ENCODE measurements around the gene SLC47A2.

The SLC47A2 gene

DNA sequence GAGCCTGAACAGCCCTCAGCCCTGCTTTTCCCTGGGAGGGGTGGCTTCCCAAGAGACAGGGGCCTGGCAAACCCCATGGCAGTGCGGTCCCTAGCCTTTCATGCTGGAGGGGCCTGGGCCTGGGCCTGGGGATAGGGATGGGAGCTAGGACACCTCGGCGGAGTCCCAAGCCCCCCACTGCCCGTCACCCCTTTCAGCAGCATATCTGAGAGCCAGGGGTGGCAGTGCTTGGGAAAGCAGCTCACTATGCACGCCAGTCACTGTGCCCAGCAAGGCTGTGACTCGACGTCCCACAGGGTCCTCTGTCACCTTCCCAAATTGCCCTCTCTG, 612 bp upstream of the SLC47A2 start:
- no peak for DNase-seq
- Mint-ChIP-seq H3K9me3 (no peaks in the 10 kb centered on the region), H3K27me3 (peaks cover 22% of the 10 kb centered on the region), H3K27ac (no peak overlapping the region), H3K4me1 (no peaks in the 10 kb centered on the region), H3K36me3 (no peaks in the 10 kb centered on the region), H3K4me3 (no peak overlapping the region)
- CTCF ChIA-PET, result no interaction called here

DNA sequence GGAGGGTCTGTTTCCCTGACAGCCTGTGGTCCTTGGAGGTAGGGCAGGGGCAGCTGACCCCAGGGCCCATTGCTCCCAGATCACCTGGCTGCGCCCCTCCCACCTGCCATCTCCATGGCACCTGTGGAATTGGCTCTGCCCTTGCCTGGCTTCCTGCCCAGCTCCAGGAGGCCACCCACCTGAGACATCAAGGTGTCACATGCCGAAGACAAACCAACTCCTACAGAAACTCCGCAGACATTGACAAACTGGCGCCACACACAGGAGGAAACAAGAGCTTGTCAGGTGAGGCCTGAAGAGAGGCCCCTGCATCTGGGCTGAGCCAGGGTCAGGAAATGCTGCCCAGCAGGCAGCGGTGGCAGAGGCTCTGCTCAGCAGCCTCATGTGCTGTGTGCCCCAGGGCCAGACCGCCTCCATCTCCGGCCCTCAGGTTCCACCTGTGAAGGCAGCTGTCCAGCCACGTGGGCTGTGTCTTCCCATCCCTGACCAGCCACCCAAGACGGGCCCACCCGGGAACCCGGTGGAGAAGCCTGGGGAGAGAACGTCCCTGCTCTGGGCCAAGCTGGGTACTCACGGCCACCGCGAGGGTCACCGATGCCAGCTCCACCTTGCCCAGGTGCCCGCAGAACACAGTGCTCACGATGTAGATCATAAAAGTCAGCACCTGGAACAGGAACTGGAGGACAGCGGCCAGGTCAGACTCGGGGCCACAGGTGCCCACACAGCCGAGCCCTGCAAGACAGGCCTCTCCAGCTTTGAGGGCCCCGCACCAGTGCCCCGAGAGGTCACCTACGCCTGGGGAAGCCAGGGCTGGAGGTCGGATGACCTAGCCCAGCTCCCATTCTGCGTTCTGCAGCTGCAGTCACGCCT, 1.6 kb downstream of the SLC47A2 start:
- no peaks in the 10 kb centered on the region for H3K4me1 Mint-ChIP-seq
- H3K36me3 Mint-ChIP-seq, result no peaks in the 10 kb centered on the region
- H3K27ac Mint-ChIP-seq, result no peak overlapping the region
- no peak for DNase-seq
- peaks cover 11% of the 10 kb centered on the region for H3K27me3 Mint-ChIP-seq
- H3K9me3 Mint-ChIP-seq, result no peaks in the 10 kb centered on the region
- no peak overlapping the region for H3K4me3 Mint-ChIP-seq
- CTCF ChIA-PET, result no interaction called here

DNA sequence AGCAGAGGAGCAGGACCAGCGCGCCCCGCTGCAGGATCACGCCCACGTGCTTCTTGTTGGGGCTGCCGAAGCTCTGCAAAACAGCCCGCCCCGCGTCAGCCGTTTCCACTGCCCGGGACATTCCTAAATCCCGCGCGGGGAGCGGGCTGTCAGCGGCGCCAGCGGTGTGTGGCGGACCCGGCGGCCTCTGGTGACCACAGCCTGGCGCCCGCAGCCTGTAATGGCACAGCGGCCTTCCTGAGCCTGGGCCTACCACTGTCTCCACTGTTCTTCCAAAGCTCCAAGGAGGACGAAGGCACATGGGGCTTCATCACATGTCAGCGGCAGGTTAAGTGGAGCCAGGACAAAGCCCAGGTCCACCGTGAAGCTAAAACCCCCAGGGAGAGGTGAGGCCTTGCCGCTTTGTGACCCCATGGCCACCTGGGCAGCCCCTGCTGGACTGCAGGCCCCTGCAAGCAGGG, 2.5 kb downstream of the SLC47A2 start:
- Mint-ChIP-seq H3K36me3 (no peaks in the 10 kb centered on the region), H3K9me3 (no peaks in the 10 kb centered on the region), H3K4me1 (no peaks in the 10 kb centered on the region), H3K27me3 (peaks cover 3% of the 10 kb centered on the region), H3K4me3 (no peak overlapping the region), H3K27ac (no peak overlapping the region)
- CTCF ChIA-PET, result no interaction called here
- DNase-seq, result no peak

DNA sequence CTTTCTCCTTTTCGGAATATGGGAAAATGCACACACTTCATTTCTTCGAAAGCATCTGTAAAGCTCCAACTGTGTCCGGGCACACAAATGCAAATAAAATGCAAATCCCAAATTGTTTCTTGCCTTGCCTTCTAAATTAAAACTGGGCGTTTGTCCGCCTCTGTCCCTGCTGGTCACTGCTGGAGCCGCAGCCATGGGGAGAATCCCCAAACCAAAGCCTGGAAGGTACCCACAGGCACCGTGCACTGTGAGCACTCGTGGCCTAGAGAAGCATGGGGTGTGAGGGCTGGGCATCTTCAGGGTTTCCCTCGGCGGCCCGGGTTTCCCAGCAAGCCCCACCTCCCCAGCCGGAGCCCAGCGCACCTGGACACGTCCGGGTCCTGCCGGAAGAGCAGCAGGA, 2.9 kb downstream of the SLC47A2 start:
- Mint-ChIP-seq H3K27ac (no peak overlapping the region), H3K4me3 (no peak overlapping the region), H3K9me3 (no peaks in the 10 kb centered on the region), H3K27me3 (no peaks in the 10 kb centered on the region), H3K36me3 (no peaks in the 10 kb centered on the region), H3K4me1 (no peaks in the 10 kb centered on the region)
- no peak for DNase-seq
- CTCF ChIA-PET, result no interaction called here

DNA sequence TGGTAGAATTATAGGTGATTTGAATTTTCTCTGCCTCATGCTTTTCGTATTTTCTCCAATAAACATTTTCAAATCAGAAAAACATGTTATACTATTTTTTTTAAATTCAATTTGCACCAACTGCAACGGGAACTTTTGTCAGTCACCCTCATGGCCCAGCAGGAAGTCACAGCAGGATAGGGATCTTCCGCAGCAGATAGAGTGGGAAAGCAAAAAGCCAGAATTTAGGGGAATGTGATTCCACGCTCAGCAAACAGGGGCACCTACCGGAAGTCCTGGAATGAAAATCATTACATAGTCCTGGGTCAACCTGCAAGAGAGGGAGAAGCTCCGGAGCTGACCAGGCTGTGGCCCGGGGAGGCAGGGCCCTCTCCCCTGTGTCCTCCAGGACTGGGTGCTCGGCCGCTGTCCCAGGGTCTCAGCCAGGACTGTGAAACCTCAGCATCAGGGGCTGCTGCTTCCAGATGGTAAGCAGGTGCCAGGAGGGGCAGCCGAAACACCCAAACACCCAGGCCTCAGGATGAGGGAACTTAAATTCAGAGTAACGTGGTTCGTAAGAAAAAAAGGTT, 3.9 kb downstream of the SLC47A2 start:
- H3K4me3 Mint-ChIP-seq, result no peak overlapping the region
- DNase-seq, result no peak
- H3K27me3 Mint-ChIP-seq, result peaks cover 3% of the 10 kb centered on the region
- no peaks in the 10 kb centered on the region for H3K9me3 Mint-ChIP-seq
- no peak overlapping the region for H3K27ac Mint-ChIP-seq
- H3K36me3 Mint-ChIP-seq, result no peaks in the 10 kb centered on the region
- CTCF ChIA-PET, result no interaction called here
- no peaks in the 10 kb centered on the region for H3K4me1 Mint-ChIP-seq

DNA sequence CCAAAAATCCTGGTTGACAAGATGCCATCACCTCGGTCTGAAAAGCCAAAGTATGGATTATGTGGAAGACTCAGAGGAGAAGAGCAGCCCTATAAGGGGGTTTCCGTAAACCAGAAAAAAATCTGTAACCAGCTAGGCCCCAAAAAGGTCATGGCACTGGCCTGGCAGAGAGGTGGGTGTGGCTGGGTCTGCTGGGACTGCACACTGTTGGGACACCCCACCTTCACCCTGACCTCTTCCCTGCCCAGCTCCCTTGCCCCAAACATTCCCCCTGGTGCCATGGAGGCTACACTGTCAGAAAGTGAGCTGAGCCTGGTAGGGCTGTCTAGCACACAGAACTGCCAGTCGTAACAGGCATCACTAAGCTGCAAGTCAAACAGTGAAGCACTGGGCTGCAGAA, 6.5 kb downstream of the SLC47A2 start:
- Mint-ChIP-seq H3K9me3 (no peaks in the 10 kb centered on the region), H3K4me3 (no peak overlapping the region), H3K4me1 (no peaks in the 10 kb centered on the region), H3K27ac (no peak overlapping the region), H3K36me3 (no peaks in the 10 kb centered on the region), H3K27me3 (peaks cover 3% of the 10 kb centered on the region)
- no peak for DNase-seq
- CTCF ChIA-PET, result no interaction called here

DNA sequence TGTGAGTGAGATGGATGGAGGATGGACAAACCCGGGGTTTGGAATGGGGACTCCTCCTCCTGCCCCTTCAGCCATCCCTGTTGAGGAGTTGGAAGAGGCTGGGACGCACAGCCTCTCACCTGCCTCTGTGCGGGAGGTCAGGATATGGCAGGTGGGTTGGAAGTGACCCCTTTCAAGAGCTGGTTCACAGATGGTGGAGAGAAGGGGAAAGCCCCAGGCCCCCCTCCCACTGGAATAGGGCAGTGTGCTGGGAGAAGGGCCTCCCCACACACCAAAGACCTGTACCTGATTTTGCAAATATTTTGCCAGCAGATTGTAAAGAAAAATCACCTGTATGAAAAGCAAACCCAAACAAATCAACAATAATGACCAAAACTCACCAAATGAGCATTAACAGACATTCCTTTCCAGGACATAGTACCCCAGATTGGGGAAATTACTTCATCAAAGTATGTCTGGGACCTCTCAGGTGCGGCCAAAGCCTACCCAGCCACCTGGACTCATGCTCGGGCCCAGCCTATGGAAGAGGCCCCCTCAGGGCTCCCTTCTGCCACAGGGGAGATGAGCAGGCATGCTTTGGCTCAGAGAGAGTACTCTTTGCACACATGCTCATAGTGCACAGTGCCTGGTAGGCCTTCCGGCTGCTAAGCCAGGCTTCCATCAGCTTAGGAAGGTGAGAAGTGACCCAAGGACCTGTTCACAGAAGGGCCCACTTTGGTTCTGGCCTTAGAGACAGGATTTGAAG, 7.8 kb downstream of the SLC47A2 start:
- Mint-ChIP-seq H3K4me3 (no peak overlapping the region), H3K4me1 (no peaks in the 10 kb centered on the region), H3K36me3 (no peaks in the 10 kb centered on the region), H3K9me3 (no peaks in the 10 kb centered on the region), H3K27me3 (peaks cover 3% of the 10 kb centered on the region), H3K27ac (no peak overlapping the region)
- no peak for DNase-seq
- CTCF ChIA-PET, result no interaction called here

DNA sequence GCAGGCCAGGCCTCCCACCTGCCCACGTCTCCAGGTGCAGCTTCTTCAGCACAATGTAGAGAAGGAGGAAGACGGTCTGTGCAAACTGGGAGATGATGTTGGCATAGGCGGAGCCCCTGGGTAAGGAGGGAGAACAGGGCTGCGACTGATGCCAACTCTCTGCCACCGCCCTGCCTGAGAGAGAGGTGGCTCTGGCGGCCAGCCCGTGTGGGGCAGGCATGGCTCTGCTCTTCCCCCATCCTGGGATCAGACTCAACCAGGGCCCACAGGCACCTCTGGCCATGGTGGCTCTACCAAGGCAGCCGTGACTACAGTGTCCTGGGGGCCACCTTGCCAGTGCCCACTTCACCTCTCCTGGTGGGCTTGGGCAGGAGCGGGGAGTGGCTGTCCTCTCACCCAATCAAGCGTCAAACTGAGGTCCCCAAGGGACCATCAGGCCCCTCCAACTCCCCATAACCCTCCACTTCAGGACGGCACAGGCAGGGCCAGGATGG, 8.6 kb downstream of the SLC47A2 start:
- DNase-seq, result no peak
- no peaks in the 10 kb centered on the region for H3K9me3 Mint-ChIP-seq
- H3K4me1 Mint-ChIP-seq, result no peaks in the 10 kb centered on the region
- H3K27me3 Mint-ChIP-seq, result peaks cover 3% of the 10 kb centered on the region
- no peak overlapping the region for H3K4me3 Mint-ChIP-seq
- CTCF ChIA-PET, result no interaction called here
- H3K36me3 Mint-ChIP-seq, result no peaks in the 10 kb centered on the region
- no peak overlapping the region for H3K27ac Mint-ChIP-seq

DNA sequence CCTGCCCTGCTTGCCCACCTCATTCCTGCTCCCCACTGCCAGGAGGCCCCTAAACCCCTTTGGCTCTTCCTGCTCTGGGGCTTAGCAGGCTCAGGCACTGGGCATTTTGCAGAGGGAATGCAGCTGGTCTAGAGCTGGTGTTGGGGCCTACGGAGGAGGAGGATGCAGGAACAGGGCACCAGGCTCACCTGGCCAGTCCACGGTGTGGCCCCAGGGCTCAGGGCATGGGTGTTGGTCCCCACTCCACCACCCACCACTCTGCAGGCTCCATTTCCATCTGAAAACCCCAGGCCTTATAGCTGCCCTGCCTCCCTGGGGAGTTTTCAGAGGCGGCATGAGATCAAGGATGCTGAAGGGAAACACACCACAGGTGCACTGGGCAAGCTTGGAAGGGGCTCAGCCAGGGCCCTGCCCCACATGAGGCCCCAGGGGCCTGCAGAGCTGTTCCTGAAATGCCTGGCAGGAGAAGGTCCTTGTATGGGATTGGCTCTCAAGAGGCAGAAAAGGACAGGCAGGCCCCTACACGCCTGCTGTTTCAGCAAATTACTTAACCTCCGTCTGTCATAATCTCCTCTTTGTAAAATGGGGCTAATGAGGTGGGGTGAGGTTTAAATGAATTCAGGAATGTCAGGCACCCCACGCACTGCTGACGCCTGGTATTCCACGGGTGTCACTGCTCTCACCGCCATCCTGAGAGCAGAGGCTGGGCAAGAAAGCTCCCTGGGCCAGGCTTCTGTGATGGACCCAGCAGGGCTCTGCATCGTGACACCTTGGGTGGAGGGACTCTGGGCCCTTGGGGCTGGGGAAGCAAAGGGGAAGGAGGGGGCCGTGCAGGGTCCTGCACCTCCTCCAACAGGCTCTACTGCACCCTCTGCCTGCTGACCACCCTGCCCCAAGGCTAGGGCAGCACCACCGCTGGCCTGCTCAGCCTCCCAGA, 9.3 kb downstream of the SLC47A2 start:
- CTCF ChIA-PET, result no interaction called here

DNA sequence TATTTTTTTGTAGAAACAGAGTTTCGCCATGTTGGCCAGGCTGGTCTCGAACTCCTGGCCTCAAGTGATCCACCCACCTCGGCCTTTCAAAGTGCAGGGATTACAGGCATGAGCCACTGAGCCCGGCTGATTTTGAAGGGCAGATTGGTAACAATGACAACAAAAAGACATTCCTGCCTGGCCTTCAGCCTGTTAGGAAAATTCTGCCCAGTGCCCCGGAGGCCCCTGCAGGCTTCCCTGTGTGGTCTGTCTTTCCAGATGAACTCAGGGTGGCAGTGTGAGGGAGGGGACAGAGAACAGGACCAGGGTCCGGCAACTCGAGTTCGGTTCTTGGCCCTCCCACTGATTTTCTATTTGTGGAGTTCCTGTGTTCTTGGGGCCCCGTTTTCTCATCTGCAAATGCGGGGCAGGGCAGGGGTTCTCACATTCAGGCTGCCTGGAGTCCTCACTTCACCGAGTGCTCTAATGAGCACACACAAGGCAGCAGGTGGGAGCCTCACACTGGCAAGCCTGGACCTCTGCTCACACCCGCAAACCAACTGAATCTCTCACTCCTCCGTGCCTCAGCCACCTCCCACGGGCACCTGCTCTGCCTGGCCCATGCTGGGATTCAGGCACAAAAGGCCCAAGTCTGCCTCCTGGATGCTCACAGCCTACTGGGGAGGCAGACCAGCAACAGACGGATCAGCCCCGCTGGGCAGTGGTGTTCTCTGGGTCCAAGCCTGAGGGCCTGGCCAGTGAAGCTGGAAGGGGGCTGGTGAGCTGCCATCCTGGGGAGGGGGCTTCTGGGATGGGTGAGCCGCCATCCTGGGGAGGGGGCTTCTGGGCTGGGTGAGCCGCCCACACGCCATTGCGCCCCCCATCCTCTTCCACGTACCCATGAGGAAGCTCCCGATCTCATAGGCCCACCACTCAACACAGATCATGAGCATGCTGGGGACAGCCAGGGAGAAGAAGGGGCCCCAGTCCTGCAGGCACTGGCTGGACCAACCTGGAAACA, 10.3 kb downstream of the SLC47A2 start:
- Mint-ChIP-seq H3K27me3 (peaks cover 3% of the 10 kb centered on the region), H3K4me3 (no peak overlapping the region), H3K36me3 (no peaks in the 10 kb centered on the region), H3K4me1 (no peaks in the 10 kb centered on the region), H3K27ac (no peak overlapping the region), H3K9me3 (no peaks in the 10 kb centered on the region)
- CTCF ChIA-PET, result interaction anchor here (0.6 kb wide), 1 partner anchor 57 kb away, joined by 3 read pairs; no protein-coding TSS in a partner anchor
- DNase-seq, result no peak

More for the DNA sequence above, 9.3 kb downstream of the SLC47A2 start:
- no peak overlapping the region for H3K27ac Mint-ChIP-seq
- H3K9me3 Mint-ChIP-seq, result no peaks in the 10 kb centered on the region
- H3K4me1 Mint-ChIP-seq, result no peaks in the 10 kb centered on the region
- H3K4me3 Mint-ChIP-seq, result no peak overlapping the region
- no peaks in the 10 kb centered on the region for H3K36me3 Mint-ChIP-seq
- H3K27me3 Mint-ChIP-seq, result peaks cover 3% of the 10 kb centered on the region
- no peak for DNase-seq

DNA sequence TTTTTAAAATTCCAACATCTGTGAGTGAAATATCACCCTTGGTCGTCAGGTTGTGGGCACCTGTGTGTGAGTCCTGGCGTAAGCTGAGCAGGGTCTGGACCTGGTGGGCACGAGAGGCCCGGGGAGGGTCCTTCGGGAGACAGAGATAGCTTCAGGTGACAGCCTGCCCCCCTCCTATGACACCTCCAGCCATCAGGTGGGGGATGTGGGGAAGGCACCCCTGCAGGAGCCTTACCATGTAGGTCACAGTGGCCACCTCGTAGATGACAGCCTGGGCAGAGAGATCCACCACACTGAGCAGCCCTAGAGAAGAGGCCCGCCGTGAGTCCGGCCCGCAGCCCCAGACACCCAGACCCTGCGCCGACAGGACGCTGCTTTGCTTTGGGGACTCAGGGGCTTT, 11.2 kb downstream of the SLC47A2 start:
- CTCF ChIA-PET, result no interaction called here

DNA sequence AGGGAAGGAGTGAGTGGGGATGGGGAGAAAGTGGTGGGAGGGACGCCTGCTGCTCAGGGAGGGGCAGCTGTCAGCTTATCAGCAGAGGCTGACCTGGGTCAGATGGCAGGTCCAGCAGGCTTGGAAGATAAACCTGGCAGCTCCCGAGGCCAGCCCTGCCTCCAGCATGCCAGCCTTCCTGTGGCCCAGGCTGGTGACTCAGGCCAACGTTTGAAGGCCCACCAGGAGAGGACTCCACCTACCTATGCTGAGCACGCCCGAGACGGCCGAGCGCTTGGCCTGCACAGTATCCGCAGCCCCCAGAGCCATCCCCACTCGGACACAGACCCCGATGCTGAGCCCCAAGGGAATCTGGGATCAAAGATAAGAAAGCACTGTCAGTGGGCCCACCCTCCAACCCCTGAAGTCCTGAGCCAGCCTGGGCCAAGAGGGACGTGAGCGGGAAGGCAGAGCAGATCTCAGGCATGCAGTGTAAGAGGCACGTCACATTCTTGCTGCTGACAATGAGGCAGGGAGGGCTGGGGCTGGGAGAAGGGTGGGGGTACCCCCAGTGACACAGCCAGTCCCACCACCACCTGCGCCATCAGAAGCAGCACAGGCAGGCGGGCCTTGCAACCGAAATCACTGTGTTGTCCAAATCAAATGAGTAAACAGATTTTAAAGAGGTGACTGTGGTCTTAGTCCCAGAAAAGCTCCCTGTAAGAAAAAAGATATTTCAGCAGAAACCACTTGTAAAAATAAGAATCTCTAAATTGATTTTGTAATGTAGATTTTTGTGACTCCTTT, 12.4 kb downstream of the SLC47A2 start:
- Mint-ChIP-seq H3K27me3 (peaks cover 3% of the 10 kb centered on the region), H3K27ac (no peak overlapping the region), H3K9me3 (no peaks in the 10 kb centered on the region), H3K36me3 (no peaks in the 10 kb centered on the region), H3K4me3 (no peak overlapping the region), H3K4me1 (no peaks in the 10 kb centered on the region)
- no peak for DNase-seq
- CTCF ChIA-PET, result no interaction called here

More for the DNA sequence above, 11.2 kb downstream of the SLC47A2 start:
- no peaks in the 10 kb centered on the region for H3K9me3 Mint-ChIP-seq
- H3K4me3 Mint-ChIP-seq, result no peak overlapping the region
- no peak overlapping the region for H3K27ac Mint-ChIP-seq
- DNase-seq, result no peak
- H3K4me1 Mint-ChIP-seq, result no peaks in the 10 kb centered on the region
- H3K36me3 Mint-ChIP-seq, result no peaks in the 10 kb centered on the region
- H3K27me3 Mint-ChIP-seq, result peaks cover 3% of the 10 kb centered on the region
